WI38 (cell line): ENCODE results near the gene POLR1A.
A peak's percentile ranks its signal among the peaks of the same experiment; 100 is the strongest.

Source experiments
- H3K4me3 ChIP-seq: 2 replicates; pipeline ENCODE4 v1.5.1; 2011; ENCODE audit warnings: low read depth, mild to moderate bottlenecking, control low read depth, low read length
- TF ChIP-seq, protein P1 (sequence below): IDR thresholded peaks from 2 replicates; pipeline ENCODE4 v1.5.1; 2012; ENCODE audit warnings: low read depth, mild to moderate bottlenecking, control low read depth, low read length

POLR1A gene

DNA sequence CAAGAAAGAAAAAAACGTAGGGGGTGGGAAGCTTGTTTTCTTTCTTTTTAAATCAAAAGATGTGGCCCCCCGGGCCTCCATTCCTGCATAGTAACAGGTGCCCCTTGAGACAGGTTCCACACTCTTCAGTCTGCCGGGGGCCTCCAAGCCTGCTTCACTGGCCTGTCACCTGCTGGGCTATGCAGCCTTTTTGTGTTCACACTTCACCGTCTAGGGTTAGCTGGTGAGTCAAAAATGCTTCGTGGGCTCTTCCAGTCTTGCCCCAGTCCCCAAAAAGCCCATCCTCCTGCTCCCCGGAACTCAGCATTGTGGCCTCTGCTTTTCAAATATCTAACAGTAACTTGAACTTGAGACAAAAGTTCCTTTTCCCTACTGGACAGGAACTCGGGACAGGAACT is 67.9 kb downstream of the POLR1A start:
- TF ChIP-seq, protein P1, sequence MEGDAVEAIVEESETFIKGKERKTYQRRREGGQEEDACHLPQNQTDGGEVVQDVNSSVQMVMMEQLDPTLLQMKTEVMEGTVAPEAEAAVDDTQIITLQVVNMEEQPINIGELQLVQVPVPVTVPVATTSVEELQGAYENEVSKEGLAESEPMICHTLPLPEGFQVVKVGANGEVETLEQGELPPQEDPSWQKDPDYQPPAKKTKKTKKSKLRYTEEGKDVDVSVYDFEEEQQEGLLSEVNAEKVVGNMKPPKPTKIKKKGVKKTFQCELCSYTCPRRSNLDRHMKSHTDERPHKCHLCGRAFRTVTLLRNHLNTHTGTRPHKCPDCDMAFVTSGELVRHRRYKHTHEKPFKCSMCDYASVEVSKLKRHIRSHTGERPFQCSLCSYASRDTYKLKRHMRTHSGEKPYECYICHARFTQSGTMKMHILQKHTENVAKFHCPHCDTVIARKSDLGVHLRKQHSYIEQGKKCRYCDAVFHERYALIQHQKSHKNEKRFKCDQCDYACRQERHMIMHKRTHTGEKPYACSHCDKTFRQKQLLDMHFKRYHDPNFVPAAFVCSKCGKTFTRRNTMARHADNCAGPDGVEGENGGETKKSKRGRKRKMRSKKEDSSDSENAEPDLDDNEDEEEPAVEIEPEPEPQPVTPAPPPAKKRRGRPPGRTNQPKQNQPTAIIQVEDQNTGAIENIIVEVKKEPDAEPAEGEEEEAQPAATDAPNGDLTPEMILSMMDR, result no peak
- H3K4me3 ChIP-seq, result no peak overlapping the region

DNA sequence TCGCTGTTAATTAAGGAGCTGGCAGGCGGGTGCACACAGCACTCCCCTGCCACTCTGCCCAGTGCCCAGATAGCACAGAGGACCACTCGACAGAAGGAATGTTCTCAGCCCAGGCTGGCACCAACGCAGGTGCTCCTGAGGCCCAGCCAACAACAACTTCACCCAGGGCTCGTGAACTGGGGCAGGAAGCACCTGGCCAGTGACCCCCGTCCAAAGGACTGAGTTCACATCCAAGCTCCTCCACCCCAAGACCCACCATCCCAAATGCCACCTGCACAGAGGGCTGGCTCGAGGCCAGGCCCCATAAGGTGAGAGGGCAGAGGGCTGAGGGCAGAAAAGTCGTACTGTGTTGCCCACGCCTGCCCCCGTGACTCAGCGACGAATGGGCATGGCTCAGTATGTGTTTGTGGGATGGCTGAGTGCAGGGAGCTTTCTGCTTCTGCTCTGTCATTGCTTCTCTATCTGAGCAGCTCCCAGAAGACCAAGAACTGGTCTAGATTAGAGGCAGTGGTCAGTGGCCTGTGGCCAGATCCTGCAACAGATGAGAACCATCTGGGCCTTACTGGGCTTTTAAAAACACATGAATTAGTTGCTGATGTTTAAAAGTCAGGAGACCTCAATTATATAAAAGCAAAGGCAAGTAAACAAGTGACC is 68.4 kb downstream of the POLR1A start:
- H3K4me3 ChIP-seq, result no peak overlapping the region

DNA sequence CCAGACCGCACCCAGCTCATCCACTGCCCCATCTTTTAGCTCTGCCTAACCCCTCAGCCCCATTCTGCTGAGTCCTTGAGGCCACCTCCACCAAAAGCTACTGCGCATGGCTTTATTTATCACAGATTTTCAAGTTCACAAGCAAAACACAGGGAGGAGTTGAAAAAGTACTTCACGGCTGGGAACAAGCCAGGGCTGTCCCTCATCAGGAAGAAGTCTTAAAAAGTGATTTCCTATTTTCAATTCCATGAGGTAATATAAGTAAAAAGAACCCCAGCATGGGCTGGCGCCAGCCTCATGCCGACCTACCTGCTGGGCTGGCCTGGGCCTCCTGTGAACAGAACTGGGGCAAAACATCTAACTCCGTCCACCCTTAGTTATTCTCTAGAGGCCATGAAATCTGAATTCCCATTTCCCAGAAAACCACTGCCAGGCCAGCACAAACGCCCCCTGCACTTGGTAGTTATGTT is 69.0 kb downstream of the POLR1A start:
- TF ChIP-seq, protein P1, result no peak
- no peak overlapping the region for H3K4me3 ChIP-seq

More for the DNA sequence above, 68.4 kb downstream of the POLR1A start:
- TF ChIP-seq, protein P1, result no peak

DNA sequence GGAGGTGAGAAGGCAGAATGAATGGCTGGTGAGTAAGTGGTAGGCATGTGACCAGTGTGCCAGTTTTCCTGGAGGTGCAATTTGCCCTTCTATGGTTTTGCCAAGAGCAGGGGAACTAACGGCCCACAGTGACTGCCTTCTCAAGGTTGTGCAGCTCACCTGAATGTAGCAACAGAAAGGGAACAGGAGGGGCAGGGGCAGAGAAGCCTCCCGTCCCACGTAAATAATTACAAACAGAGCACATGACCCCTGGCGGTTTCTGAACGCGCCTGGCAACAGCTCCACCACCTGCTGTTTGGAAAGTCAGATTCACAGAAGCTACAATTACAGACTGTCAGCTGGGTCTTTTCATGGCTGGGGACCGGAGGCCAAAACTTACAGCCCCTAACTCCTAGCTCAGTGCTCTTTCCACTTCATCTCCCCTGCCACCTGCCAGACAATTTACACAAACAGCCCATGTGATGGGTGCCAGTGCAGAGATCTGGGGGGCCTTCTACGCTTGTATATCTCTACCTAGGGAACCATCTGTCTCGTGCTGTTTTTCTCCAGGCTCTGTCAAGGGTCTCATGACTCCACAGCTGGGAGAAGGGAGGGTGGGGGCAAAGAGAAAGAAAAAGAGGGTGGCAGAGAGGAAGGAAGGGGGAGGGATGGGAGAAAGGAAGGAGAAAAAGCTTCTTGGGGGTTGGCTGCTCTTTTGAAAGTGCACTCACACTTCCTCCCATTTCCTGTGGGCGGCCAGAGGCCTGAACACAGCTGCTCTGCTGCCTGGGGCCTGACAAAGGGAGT is 69.6 kb downstream of the POLR1A start:
- TF ChIP-seq, protein P1, result peak; percentile 18; the same call in 1 of the 2 replicates
- H3K4me3 ChIP-seq, result 0 out of 2 replicates have a peak overlapping the region, but pooled peaks have one; percentile 18

DNA sequence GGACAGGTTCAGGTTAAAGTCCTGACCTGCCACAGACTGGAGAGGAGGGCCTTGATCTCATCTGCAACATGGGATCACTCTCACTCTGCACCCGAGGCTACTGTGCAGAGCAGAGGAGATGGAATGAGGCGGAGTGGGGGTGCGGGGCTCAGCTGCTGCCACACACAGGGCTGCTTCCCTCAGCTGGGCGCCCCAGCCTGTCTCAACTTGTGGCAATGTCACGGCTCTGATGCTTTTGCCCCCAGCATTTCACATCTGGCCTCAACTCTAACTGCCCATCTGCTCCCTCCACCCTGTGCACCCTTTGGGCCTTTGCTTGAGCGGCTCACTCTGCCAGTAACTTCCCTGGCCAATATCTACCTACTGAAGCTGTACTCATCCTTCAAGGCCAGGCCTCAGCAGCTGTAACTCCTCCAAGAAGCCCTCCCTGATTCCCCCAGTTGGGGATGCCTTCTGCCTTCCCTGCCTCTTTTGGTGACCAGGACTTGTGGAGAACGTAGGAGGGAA is 70.3 kb downstream of the POLR1A start:
- TF ChIP-seq, protein P1, result no peak
- H3K4me3 ChIP-seq, result no peak overlapping the region

DNA sequence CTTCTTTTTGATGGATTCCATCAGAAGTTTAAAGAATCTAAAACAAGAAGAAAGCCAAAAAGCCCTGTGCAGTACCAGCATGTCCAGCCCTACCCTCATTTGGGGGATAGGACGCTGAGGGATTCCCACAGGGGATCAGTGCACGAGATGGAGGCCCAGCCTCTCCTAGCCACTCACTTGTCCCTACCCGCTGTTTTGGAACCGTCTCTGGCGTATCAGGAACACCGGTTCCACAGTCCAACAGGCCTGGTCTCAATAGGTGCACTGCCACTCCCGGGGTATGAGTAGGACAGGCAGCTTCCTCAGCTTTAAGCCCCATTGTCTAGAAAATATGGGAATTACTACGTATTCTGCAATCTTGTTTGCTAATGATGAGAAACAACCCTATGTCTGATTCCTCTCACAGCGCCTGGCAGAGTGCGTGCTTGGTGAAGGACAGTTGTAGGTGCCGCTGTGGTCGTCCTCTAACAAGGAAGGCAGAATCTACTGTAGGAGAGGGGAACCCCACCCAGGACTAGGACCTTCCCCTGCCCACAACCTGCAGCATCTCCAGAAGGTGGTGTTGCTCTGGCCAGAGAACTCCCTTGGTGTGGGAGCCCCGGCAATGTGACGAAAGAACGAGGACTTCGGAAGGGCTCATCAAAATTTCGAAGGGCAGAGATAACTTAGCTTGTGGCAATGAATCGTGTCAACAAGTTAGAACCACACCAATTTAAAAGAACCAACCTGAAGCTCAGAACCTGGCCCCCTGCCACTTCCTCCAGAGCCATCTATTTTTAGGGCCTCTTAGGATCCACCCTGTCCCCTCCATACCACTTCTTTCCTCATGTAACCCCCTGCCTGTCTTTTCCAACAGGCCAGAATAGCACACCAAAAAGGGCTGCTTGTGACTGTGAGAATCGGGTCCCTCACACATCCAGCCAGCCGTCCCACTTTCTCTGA is 71.7 kb downstream of the POLR1A start:
- TF ChIP-seq, protein P1, result no peak
- H3K4me3 ChIP-seq, result no peak overlapping the region
